Measurements from ENCODE around the gene UGT1A8. TPM values are rescaled to one million over a fixed set of nuclear protein-coding genes. Genes with fewer than 3 reads are reported as not detected.

The UGT1A8 gene
- total and polyA plus RNA-seq, 2 donors (not counting 1 experiment from before 2014, with no cell fraction given), result not detected

- ChIA-PET CTCF (no interaction called here), POLR2A (no interaction called here)
- Mint-ChIP-seq H3K27me3 (peaks cover 6% of the 10 kb centered on the region), H3K4me1 (peaks cover 14% of the 10 kb centered on the region), H3K9me3 (ENCODE audit: insufficient read depth) (no peaks in the 10 kb centered on the region), H3K4me3 (no peak overlapping the region), H3K27ac (no peak overlapping the region)
- ATAC-seq (ENCODE audit: low read depth) (no peak), DNase-seq (no peak)
- intact Hi-C loops (cut with micrococcal nuclease), result no loop called here
- H4K20me1 ChIP-seq (ENCODE audit: control insufficient read depth, insufficient read depth, low read length, poor library complexity, severe bottlenecking), result no peaks in the 10 kb centered on the region
- no peak overlapping the region for H3K4me2 ChIP-seq (replicated peaks; ENCODE audit: low read depth, low read length, poor library complexity, severe bottlenecking)
- no peak overlapping the region for H3K27ac ChIP-seq (ENCODE audit: low read length in 2 of 2)
- no CpG with 5 or more reads among the region's 5 CpGs for WGBS (ENCODE audit: insufficient coverage)
- no peaks in the 10 kb centered on the region for H3K9me3 ChIP-seq (ENCODE audit: control extremely low read depth in 1 of 3, control insufficient read depth in 2 of 3, insufficient read depth in 1 of 3, low read length in 2 of 3)
- no peak overlapping the region for H3K4me3 ChIP-seq (ENCODE audit: control extremely low read depth in 1 of 5, extremely low read depth in 1 of 5, insufficient read depth in 1 of 5, low read depth in 2 of 5, low read length in 4 of 5)
- no peaks in the 10 kb centered on the region for H3K79me2 ChIP-seq (ENCODE audit: control insufficient read depth, insufficient read depth, low read length)
- H2AFZ ChIP-seq (ENCODE audit: insufficient read depth, low read depth, low read length, poor library complexity, severe bottlenecking), result no peak overlapping the region
- H3K4me1 ChIP-seq (ENCODE audit: control insufficient read depth in 2 of 2, insufficient read depth in 2 of 2, low read length in 2 of 2), result peaks cover 0 to 6% of the 10 kb centered on the region in 2 donors
- TF ChIP-seq CTCF (IDR thresholded peaks at IDR 0.05), result no peak
- TF ChIP-seq EZH2 (IDR thresholded peaks at IDR 0.05; ENCODE audit: borderline replicate concordance, insufficient read depth, low read depth, low read length, poor library complexity, severe bottlenecking), result no peak
- no peak overlapping the region for H3K9ac ChIP-seq (ENCODE audit: low read length)
- H3K36me3 ChIP-seq (replicated peaks in 1 of 2; ENCODE audit: control extremely low read depth in 1 of 2, control insufficient read depth in 1 of 2, extremely low read depth in 1 of 2, insufficient read depth in 2 of 2, low read length in 1 of 2), result no peaks in the 10 kb centered on the region
- peaks cover 0 to 4% (median 0%) of the 10 kb centered on the region in 4 experiments for H3K27me3 ChIP-seq (replicated peaks in 1 of 4; ENCODE audit: control extremely low read depth in 1 of 4, control insufficient read depth in 3 of 4, insufficient read depth in 4 of 4, low read length in 3 of 4)
Observed at GRCh38 chr2:233686928-233687327, 69.5 kb downstream of the UGT1A8 start.

GRCh38 chr2:233688341-233688740 lies 70.9 kb downstream of the UGT1A8 start:
- ChIA-PET CTCF (no interaction called here), POLR2A (no interaction called here)
- Histone ChIP-seq H3K27ac (ENCODE audit: low read length in 2 of 2) (no peak overlapping the region), H3K27me3 (replicated peaks in 1 of 4; ENCODE audit: control extremely low read depth in 1 of 4, control insufficient read depth in 3 of 4, insufficient read depth in 4 of 4, low read length in 3 of 4) (peaks cover 0 to 4% (median 0%) of the 10 kb centered on the region in 4 experiments), H3K9ac (ENCODE audit: low read length) (no peak overlapping the region), H3K79me2 (ENCODE audit: control insufficient read depth, insufficient read depth, low read length) (no peaks in the 10 kb centered on the region), H4K20me1 (ENCODE audit: control insufficient read depth, insufficient read depth, low read length, poor library complexity, severe bottlenecking) (no peaks in the 10 kb centered on the region), H3K9me3 (ENCODE audit: control extremely low read depth in 1 of 3, control insufficient read depth in 2 of 3, insufficient read depth in 1 of 3, low read length in 2 of 3) (no peaks in the 10 kb centered on the region), H2AFZ (ENCODE audit: insufficient read depth, low read depth, low read length, poor library complexity, severe bottlenecking) (no peak overlapping the region), H3K4me1 (ENCODE audit: control insufficient read depth in 2 of 2, insufficient read depth in 2 of 2, low read length in 2 of 2) (no peaks in the 10 kb centered on the region), H3K4me3 (ENCODE audit: control extremely low read depth in 1 of 5, extremely low read depth in 1 of 5, insufficient read depth in 1 of 5, low read depth in 2 of 5, low read length in 4 of 5) (no peak overlapping the region), H3K4me2 (replicated peaks; ENCODE audit: low read depth, low read length, poor library complexity, severe bottlenecking) (no peak overlapping the region), H3K36me3 (replicated peaks in 1 of 2; ENCODE audit: control extremely low read depth in 1 of 2, control insufficient read depth in 1 of 2, extremely low read depth in 1 of 2, insufficient read depth in 2 of 2, low read length in 1 of 2) (no peaks in the 10 kb centered on the region)
- Mint-ChIP-seq H3K27ac (no peak overlapping the region), H3K4me3 (no peak overlapping the region), H3K27me3 (peaks cover 9% of the 10 kb centered on the region), H3K4me1 (peaks cover 1% of the 10 kb centered on the region), H3K9me3 (ENCODE audit: insufficient read depth) (no peaks in the 10 kb centered on the region)
- ATAC-seq (ENCODE audit: low read depth) (no peak), DNase-seq (no peak)
- no CpG with 5 or more reads among the region's 5 CpGs for WGBS (ENCODE audit: insufficient coverage)
- intact Hi-C loops (cut with micrococcal nuclease), result no loop called here
- TF ChIP-seq CTCF (IDR thresholded peaks at IDR 0.05), result no peak

All from B cell (primary cell).